Mucosa of stomach (tissue), 1 donor: ENCODE results near the gene CNTN4.

Source experiments
- H3K27me3 ChIP-seq: one replicate; pipeline ENCODE4 v1.7.0; 2013; ENCODE audit warnings: mild to moderate bottlenecking, low read length; ENCODE audit not compliant: control insufficient read depth, insufficient read depth
- H3K36me3 ChIP-seq: one replicate; pipeline ENCODE4 v1.7.0; 2013; ENCODE audit warnings: low read length; ENCODE audit not compliant: control insufficient read depth, insufficient read depth
- H3K4me1 ChIP-seq: one replicate; pipeline ENCODE4 v1.7.0; 2013; ENCODE audit warnings: mild to moderate bottlenecking, low read length; ENCODE audit not compliant: control insufficient read depth, insufficient read depth
- H3K4me3 ChIP-seq: one replicate; pipeline ENCODE4 v1.7.0; 2013; ENCODE audit warnings: low read length
- H3K9ac ChIP-seq: one replicate; pipeline ENCODE4 v1.7.0; 2013; ENCODE audit warnings: mild to moderate bottlenecking, low read length, moderate library complexity
- H3K9me3 ChIP-seq: one replicate; pipeline ENCODE4 v1.7.0; 2013; ENCODE audit warnings: mild to moderate bottlenecking, low read length, moderate library complexity; ENCODE audit not compliant: control insufficient read depth
- donor health status: Pancreatic carcinoma.

The CNTN4 gene

GRCh38 chr3:2099779-2100191, 1.1 kb downstream of the CNTN4 start:
- Histone ChIP-seq H3K27me3 (peaks cover 33% of the 10 kb centered on the region), H3K9ac (no peak overlapping the region), H3K4me1 (no peaks in the 10 kb centered on the region), H3K4me3 (no peak overlapping the region), H3K36me3 (no peaks in the 10 kb centered on the region), H3K9me3 (no peaks in the 10 kb centered on the region)

GRCh38 chr3:2106438-2106837, 7.8 kb downstream of the CNTN4 start:
- H3K36me3 ChIP-seq = no peaks in the 10 kb centered on the region
- no peaks in the 10 kb centered on the region for H3K9me3 ChIP-seq
- H3K27me3 ChIP-seq = no peaks in the 10 kb centered on the region
- no peak overlapping the region for H3K9ac ChIP-seq
- no peaks in the 10 kb centered on the region for H3K4me1 ChIP-seq
- H3K4me3 ChIP-seq = no peak overlapping the region

- no peak overlapping the region for H3K4me3 ChIP-seq
- H3K4me1 ChIP-seq = no peaks in the 10 kb centered on the region
- no peaks in the 10 kb centered on the region for H3K36me3 ChIP-seq
- H3K9me3 ChIP-seq = no peaks in the 10 kb centered on the region
- no peaks in the 10 kb centered on the region for H3K27me3 ChIP-seq
- H3K9ac ChIP-seq = no peak overlapping the region
These were observed 12.0 kb downstream of the CNTN4 start for GRCh38 chr3:2110597-2111117.

- H3K4me3 ChIP-seq = no peak overlapping the region
- no peaks in the 10 kb centered on the region for H3K9me3 ChIP-seq
- H3K4me1 ChIP-seq = no peaks in the 10 kb centered on the region
- no peaks in the 10 kb centered on the region for H3K27me3 ChIP-seq
- no peak overlapping the region for H3K9ac ChIP-seq
- no peaks in the 10 kb centered on the region for H3K36me3 ChIP-seq
These were observed 16.1 kb downstream of the CNTN4 start for GRCh38 chr3:2114617-2115275.

GRCh38 chr3:2130726-2131125, 32.1 kb downstream of the CNTN4 start:
- Histone ChIP-seq H3K4me1 (no peaks in the 10 kb centered on the region), H3K4me3 (no peak overlapping the region), H3K36me3 (no peaks in the 10 kb centered on the region)

GRCh38 chr3:2133146-2133545, 34.5 kb downstream of the CNTN4 start:
- H3K9ac ChIP-seq = no peak overlapping the region
- no peak overlapping the region for H3K4me3 ChIP-seq
- no peaks in the 10 kb centered on the region for H3K27me3 ChIP-seq
- no peaks in the 10 kb centered on the region for H3K36me3 ChIP-seq
- H3K9me3 ChIP-seq = no peaks in the 10 kb centered on the region
- no peaks in the 10 kb centered on the region for H3K4me1 ChIP-seq

More at GRCh38 chr3:2130726-2131125, 32.1 kb downstream of the CNTN4 start:
- Histone ChIP-seq H3K9me3 (no peaks in the 10 kb centered on the region), H3K27me3 (no peaks in the 10 kb centered on the region), H3K9ac (no peak overlapping the region)

GRCh38 chr3:2137651-2138050, 39.0 kb downstream of the CNTN4 start:
- no peak overlapping the region for H3K4me3 ChIP-seq
- H3K36me3 ChIP-seq = no peaks in the 10 kb centered on the region
- no peaks in the 10 kb centered on the region for H3K27me3 ChIP-seq
- H3K9ac ChIP-seq = no peak overlapping the region
- H3K4me1 ChIP-seq = no peaks in the 10 kb centered on the region
- H3K9me3 ChIP-seq = no peaks in the 10 kb centered on the region

- H3K9ac ChIP-seq = no peak overlapping the region
- no peaks in the 10 kb centered on the region for H3K4me1 ChIP-seq
- no peaks in the 10 kb centered on the region for H3K36me3 ChIP-seq
- H3K27me3 ChIP-seq = no peaks in the 10 kb centered on the region
- no peaks in the 10 kb centered on the region for H3K9me3 ChIP-seq
- H3K4me3 ChIP-seq = no peak overlapping the region
These were observed 42.8 kb downstream of the CNTN4 start for GRCh38 chr3:2141482-2141881.

GRCh38 chr3:2148561-2149340, 50.1 kb downstream of the CNTN4 start:
- H3K4me3 ChIP-seq = no peak overlapping the region
- H3K27me3 ChIP-seq = no peaks in the 10 kb centered on the region
- no peaks in the 10 kb centered on the region for H3K4me1 ChIP-seq
- no peaks in the 10 kb centered on the region for H3K36me3 ChIP-seq
- H3K9me3 ChIP-seq = no peaks in the 10 kb centered on the region
- H3K9ac ChIP-seq = no peak overlapping the region

GRCh38 chr3:2153053-2153452, 54.4 kb downstream of the CNTN4 start:
- Histone ChIP-seq H3K36me3 (no peaks in the 10 kb centered on the region), H3K4me3 (no peak overlapping the region), H3K27me3 (no peaks in the 10 kb centered on the region), H3K9me3 (no peaks in the 10 kb centered on the region), H3K9ac (no peak overlapping the region), H3K4me1 (no peaks in the 10 kb centered on the region)

- Histone ChIP-seq H3K4me3 (no peak overlapping the region), H3K9me3 (no peaks in the 10 kb centered on the region), H3K27me3 (no peaks in the 10 kb centered on the region), H3K4me1 (no peaks in the 10 kb centered on the region), H3K36me3 (no peaks in the 10 kb centered on the region), H3K9ac (no peak overlapping the region)
These were observed 54.9 kb downstream of the CNTN4 start for GRCh38 chr3:2153547-2153946.

GRCh38 chr3:2154621-2155020, 56.0 kb downstream of the CNTN4 start:
- Histone ChIP-seq H3K9me3 (no peaks in the 10 kb centered on the region), H3K9ac (no peak overlapping the region), H3K4me3 (no peak overlapping the region)

More at GRCh38 chr3:2154621-2155020, 56.0 kb downstream of the CNTN4 start:
- H3K27me3 ChIP-seq = no peaks in the 10 kb centered on the region
- no peaks in the 10 kb centered on the region for H3K4me1 ChIP-seq
- no peaks in the 10 kb centered on the region for H3K36me3 ChIP-seq
